SK-N-SH treated with all-trans-retinoic acid at 6 μM for 48 hours (cell line): Measurements from ENCODE around the gene MRGPRF.

Source experiments
- ATAC-seq: fragments of 200-7000 bp; cut with Tn5 transposase; 3 replicates; pipeline ENCODE4 v1.9.1; 2020; ENCODE audit warnings: mild to moderate bottlenecking, moderate library complexity
- POU6F1 ChIP-seq: fragments of 250-450 bp; sonication (Bioruptor Pico); IDR thresholded peaks from 2 replicates; pipeline ENCODE4 v1.8.0; 2021; ENCODE audit warnings: low read depth, mild to moderate bottlenecking, moderate library complexity, borderline replicate concordance

MRGPRF gene

GRCh38 chr11:68954836-68955606 is 58.0 kb downstream of the MRGPRF start:
- TF ChIP-seq POU6F1 (CRISPR knock-in tag): no peak
- ATAC-seq: no peak
